GM06990 (cell line): ENCODE measurements around the gene ATP4A.

Source experiments
- DNase-seq: peaks from one replicate; pipeline ENCODE4 v3.0.0-alpha.2; 2011; ENCODE audit not compliant: insufficient read length; ENCODE audit errors: extremely low read depth
- H3K27me3 ChIP-seq: replicated peaks from 2 replicates; pipeline ENCODE4 v1.6.0; 2011; ENCODE audit warnings: low read length; ENCODE audit not compliant: control insufficient read depth, insufficient read depth
- H3K36me3 ChIP-seq: 2 replicates; pipeline ENCODE4 v1.5.1; 2011; ENCODE audit warnings: low read length; ENCODE audit not compliant: control insufficient read depth, insufficient read depth
- H3K4me3 ChIP-seq: replicated peaks from 2 replicates; pipeline ENCODE4 v1.5.1; 2011; ENCODE audit warnings: low read depth, mild to moderate bottlenecking, control low read depth, low read length
- TF ChIP-seq, protein P1 (sequence below): IDR thresholded peaks from 2 replicates; pipeline ENCODE4 v1.5.1; 2011; ENCODE audit warnings: low read length, control low read depth, mild to moderate bottlenecking, inconsistent platforms; ENCODE audit not compliant: insufficient read depth, poor library complexity, severe bottlenecking

ATP4A gene

GRCh38 chr19:35555301-35556005 is 8.0 kb downstream of the ATP4A start:
- Histone ChIP-seq H3K27me3 (no peaks in the 10 kb centered on the region; the same call in 1 of the 2 replicates), H3K4me3 (no peak overlapping the region), H3K36me3 (peaks cover 2% of the 10 kb centered on the region; the same call in 1 of the 2 replicates)
- TF ChIP-seq, protein P1, sequence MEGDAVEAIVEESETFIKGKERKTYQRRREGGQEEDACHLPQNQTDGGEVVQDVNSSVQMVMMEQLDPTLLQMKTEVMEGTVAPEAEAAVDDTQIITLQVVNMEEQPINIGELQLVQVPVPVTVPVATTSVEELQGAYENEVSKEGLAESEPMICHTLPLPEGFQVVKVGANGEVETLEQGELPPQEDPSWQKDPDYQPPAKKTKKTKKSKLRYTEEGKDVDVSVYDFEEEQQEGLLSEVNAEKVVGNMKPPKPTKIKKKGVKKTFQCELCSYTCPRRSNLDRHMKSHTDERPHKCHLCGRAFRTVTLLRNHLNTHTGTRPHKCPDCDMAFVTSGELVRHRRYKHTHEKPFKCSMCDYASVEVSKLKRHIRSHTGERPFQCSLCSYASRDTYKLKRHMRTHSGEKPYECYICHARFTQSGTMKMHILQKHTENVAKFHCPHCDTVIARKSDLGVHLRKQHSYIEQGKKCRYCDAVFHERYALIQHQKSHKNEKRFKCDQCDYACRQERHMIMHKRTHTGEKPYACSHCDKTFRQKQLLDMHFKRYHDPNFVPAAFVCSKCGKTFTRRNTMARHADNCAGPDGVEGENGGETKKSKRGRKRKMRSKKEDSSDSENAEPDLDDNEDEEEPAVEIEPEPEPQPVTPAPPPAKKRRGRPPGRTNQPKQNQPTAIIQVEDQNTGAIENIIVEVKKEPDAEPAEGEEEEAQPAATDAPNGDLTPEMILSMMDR, result peak; percentile 43
- no peak for DNase-seq

DNA sequence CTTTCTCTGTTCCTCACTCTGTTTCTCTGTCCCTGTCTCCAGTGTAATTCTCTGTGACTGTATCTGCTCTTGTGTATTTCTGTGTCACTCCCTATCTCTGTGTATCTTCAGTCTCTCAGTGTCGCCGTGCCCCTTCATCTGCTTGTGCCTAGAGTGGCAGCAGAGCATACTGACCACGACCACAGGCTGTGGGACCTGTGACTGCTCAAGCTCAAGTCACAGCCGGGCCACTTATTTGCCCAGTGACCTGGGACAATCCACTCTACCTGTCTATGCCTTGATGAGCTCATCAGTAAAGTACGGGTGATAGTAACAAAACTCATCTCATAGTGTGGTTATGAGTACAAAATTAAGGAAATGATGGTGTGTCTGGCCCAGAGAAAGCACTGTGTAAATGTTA is 9.4 kb downstream of the ATP4A start:
- Histone ChIP-seq H3K27me3 (no peaks in the 10 kb centered on the region; the same call in 1 of the 2 replicates), H3K4me3 (no peak overlapping the region), H3K36me3 (peaks cover 6% of the 10 kb centered on the region; the same call in 1 of the 2 replicates)
- DNase-seq, result no peak
- TF ChIP-seq, protein P1, result no peak

GRCh38 chr19:35553385-35554000 is 10.0 kb downstream of the ATP4A start:
- TF ChIP-seq, protein P1, result no peak
- H3K4me3 ChIP-seq, result no peak overlapping the region
- no peaks in the 10 kb centered on the region; the same call in 1 of the 2 replicates for H3K27me3 ChIP-seq
- DNase-seq, result no peak
- peaks cover 6% of the 10 kb centered on the region; the same call in 1 of the 2 replicates for H3K36me3 ChIP-seq

DNA sequence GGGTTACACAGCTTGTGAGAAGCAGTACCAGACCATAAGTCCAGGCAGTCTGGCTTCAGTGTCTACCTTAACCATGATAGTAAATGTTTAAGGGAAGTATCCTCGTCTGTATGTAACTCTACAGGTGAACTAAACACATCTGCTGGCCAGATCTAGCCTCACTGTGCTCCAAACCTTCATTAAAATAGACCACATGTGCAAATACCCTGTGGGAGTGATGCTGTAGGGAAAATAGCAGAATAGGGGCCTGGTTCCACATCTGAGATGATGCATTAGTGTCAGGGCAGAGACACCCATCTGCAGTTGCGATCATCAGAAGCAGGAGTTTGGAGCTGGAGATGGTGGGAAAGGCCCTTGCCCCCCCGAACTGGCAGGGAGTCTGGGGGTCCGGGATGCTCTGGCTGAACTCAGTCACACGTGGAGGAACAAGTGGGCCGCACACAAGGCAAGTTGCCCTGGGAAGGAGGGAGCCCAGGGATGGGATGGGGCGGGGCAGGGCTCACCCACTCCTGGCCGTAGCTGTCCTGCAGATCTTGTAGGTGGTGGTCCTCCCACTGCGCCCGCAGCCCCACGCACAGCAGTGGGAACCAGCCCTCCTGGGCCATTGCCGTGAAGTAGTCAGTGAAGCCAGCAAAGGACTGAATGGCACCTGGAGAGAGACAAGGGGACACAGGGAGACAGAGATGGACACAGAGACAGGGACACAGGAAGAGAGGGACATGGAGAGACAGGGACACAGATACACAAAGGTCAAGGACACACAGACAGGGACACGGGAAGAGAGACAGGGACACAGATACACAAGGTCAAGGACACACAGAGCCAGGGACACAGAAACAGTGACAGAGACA is 10.7 kb downstream of the ATP4A start:
- no peak for DNase-seq
- TF ChIP-seq, protein P1, result no peak
- H3K27me3 ChIP-seq, result no peaks in the 10 kb centered on the region
- H3K36me3 ChIP-seq, result peaks cover 6% of the 10 kb centered on the region; the same call in 1 of the 2 replicates
- H3K4me3 ChIP-seq, result no peak overlapping the region

DNA sequence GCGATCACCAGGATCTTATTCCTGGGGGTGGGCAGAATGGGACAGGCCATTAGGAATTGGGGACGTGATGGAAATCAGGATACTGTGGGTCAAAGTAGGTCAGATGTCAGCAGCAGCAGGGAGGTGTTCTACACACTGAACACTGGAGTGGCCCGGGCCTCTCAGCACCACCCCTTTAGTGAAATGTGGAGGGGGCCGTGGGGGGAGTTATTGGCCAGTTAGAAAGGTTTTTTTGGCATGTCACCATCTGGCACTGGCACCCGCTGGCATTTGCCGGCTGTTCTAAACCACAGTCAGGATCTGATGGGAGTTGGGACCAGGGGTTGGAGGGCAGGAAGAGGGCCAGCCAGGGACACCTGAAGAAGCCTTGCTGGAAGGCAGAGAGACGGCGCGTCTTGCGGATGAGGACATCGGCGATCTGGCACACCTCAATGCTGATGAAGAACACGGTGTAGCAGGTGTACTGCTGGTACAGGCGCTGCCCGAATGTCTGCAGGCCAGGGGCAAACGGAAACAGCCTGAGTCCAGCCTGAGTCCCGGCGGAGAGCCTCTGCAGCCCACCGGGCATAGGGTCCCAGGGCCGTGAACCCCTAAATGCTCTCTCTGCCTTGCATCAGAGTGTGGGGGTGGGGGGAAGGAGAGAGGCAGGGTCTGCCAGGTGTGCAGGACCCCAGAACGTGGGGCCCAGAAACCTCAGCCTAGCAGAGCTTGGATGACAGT is 12.2 kb downstream of the ATP4A start:
- Histone ChIP-seq H3K4me3 (no peak overlapping the region), H3K27me3 (no peaks in the 10 kb centered on the region), H3K36me3 (peaks cover 6% of the 10 kb centered on the region; the same call in 1 of the 2 replicates)
- DNase-seq, result no peak
- TF ChIP-seq, protein P1, result no peak
